GM12872 (cell line): ENCODE results near the gene CKLF.

Experiments
- TF ChIP-seq, protein P1 (sequence below): IDR thresholded peaks from 3 replicates; pipeline ENCODE4 v1.5.1; 2011; ENCODE audit warnings: low read depth, mild to moderate bottlenecking, low read length, moderate library complexity; ENCODE audit not compliant: insufficient read depth

Gene CKLF

DNA sequence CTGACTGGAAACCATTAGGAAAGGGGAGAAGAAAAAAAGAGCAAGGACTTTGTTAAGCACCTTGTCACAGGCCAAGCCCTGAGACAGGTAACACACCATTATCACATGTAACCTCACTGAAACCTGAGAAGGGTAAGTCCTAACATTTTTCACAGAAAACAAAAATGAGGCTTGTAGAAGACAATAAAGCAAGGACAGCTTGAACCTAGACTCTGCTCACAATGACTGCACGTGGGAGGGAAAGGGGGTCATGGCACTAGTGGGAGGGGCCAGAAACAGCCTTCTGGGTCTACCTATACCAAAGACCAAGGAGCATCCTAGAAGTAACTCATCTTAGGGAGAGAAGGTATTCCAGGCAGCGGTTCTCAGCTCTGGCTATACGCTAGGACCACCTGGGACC lies 10.0 kb upstream of the CKLF start:
- TF ChIP-seq, protein P1, sequence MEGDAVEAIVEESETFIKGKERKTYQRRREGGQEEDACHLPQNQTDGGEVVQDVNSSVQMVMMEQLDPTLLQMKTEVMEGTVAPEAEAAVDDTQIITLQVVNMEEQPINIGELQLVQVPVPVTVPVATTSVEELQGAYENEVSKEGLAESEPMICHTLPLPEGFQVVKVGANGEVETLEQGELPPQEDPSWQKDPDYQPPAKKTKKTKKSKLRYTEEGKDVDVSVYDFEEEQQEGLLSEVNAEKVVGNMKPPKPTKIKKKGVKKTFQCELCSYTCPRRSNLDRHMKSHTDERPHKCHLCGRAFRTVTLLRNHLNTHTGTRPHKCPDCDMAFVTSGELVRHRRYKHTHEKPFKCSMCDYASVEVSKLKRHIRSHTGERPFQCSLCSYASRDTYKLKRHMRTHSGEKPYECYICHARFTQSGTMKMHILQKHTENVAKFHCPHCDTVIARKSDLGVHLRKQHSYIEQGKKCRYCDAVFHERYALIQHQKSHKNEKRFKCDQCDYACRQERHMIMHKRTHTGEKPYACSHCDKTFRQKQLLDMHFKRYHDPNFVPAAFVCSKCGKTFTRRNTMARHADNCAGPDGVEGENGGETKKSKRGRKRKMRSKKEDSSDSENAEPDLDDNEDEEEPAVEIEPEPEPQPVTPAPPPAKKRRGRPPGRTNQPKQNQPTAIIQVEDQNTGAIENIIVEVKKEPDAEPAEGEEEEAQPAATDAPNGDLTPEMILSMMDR: no peak

DNA sequence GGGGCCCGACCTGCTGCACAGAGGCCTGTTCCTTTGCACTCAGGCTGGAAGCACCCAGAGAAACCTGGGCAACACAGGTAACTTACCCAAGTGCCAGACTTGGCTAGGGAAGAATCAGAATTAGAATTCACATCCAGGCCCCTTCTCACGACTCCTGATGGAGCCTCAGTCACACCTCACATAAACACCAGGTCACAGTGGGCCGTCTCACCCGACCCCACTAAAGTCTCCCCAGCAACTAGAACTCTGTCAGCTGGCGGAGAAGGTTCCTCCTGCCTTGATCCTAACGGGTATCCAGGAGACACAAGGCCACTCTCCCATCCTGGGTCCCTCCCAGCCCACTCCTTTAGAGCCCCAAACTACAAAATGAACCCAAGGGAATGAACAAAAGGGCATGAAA lies 8.8 kb upstream of the CKLF start:
- TF ChIP-seq, protein P1: no peak

DNA sequence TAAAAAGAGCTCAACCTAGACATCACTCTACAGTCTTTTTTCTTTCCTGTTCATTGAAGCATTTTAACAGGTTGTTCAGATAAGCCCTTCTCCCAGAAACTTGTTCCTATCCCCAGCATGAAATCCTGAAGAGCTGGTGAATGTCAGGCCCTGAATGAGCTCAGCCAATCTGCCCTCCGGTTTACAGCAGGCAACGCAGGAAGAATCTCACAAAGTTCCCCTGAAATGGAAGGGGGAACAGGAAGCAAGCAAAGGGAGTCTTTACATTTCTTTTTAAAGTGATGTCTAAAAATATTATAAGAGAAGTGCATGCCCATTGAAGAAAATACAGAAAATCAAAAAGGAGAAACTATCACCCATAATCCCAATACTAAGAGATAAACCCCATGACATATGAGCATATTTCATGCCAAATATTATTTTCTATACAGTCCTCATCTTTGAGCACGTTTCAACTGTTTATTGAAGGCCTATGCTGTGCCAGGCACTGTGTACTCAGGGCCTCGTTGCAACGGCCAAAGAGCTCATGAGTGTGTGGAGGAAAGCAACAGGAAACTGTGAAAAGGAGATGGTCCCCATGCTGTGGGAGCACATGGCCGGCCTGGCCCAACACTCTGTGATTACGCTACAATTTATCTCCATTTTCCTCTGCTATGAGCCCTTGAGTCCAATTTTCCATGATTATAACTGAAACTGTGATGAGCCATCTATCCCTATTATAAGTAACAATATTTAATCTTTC lies 8.2 kb upstream of the CKLF start:
- TF ChIP-seq, protein P1: no peak

DNA sequence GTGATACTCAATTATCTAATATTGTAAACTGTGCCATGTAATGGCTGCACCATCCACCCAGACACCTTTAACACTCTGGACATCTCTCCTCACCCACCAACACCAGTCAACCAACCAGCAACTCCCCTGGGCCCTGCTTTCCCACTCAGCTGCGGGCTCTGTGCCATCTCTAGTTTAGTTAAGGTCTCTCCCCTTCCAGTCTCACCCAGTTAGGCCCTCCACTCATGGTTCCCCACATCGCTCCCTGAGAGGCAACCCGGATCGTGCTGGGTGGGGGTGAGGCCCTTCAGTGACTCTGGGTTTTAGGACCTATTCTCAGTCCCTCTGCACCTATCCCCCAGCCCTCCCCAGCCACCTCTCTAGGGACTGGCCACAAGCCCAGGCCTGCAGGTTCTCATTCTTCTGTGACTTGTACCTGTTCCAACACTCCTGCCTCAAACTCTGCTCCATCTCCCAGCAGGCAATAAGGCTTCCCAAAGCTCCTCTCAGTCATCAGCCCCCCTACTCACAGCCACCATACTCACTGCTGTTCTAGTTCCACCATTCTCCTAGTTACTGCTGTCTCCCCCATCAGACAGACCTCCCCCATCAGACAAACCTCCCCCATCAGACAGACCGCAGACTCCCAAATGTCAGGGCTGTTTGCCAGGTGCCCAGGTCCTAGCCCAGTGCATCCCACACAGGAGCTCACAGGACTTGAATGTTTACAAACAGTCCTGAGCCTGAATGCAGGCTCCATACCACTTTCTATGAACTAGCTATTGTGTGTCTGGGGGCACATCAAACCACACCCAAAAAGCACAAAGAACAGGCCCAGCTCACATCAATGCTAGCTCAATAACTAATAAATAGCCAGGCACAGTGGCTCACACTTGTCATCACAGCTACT lies 5.0 kb upstream of the CKLF start:
- TF ChIP-seq, protein P1: no peak

DNA sequence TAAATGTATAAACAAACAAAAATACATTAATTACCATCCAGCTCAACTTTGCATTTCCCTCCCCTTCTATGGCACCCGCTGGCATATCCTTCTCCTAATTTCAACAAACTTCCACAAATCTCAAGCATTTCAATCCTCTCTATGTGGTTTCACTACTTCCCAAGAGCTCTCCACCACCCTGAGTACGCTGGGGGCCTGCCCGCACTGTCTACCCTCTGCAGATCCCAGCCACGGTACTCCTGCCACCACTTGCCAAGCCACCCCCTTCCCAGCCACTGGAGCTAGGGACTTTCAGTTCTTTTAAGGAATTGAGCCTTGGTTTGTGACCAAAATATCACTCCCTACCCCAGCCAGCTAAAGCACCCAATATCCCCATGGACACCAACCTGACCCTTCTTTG lies 4.3 kb upstream of the CKLF start:
- TF ChIP-seq, protein P1: no peak

DNA sequence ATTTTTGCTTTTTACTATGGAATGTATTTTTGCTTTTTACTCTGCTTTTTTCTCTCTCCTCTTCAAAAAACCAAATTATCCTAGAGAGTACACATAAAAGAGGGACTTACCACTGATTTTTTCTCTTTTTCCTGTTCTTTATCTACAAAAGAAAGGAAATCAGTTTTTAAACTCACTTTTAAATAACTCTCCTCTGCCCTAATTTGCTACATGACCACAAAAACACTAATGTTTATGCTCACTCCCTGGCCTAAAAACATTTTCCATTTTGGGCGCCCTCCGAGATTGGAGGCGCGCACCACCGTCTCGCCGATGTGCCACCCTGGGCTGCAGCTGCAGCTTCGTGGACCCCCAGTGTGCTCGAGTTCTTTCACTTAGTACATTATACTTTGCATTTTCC lies 3.5 kb upstream of the CKLF start:
- TF ChIP-seq, protein P1: no peak

DNA sequence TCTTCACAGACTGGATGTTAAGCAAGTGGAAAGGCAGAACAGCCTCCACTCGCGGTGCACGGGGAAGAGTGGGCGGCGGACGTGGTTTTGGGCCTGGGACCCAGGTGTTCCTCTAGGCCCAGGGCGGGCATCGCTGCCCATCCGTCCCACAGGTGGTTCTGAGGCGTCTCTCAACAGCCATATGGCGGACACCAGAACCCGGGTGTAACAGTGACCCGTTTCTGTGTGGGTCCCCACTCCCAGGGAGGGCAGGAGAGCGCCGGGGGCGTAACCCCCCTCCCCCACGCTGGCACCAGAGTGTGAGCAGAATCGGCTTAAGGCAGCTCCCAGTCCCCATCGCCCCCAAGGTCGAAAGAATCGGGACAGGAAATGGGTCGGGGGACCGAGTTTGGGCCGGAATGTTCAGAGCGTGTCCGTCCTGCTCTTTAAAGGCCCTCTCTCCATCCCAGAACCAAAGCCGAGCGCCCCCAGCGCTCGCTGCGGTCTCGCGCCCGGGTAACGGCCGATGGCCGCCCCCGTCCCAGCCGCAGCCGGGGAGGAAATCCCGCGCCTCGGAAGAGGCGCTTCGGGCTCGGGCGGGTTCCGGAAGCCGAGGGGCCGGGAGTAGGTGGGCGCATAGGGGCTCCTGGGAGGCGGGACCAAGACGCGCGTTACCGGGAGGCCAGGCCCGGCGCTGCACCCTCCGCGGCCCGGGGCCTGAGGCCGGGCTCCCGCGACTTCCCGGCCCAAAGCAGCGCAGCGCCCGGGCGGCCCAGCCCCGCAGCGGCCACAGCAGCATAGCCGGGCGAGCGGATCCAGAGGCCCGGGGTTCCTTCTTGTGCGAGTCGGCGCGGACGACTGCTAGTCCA lies 2.9 kb upstream of the CKLF start, which contains the start of gene TK2:
Gene TK2 (minus strand): TSS at position 839 of the 848 bp plus-strand sequence. CDS start 61 bp downstream, at position 778.
- TF ChIP-seq, protein P1: peak; percentile 25; the same call in 1 of the 3 replicates
